NK-92 treated with Interleukin-12 subunit alpha and Interleukin-12 subunit beta, amount 100 ng/mL, for 24 hours (cell line): ENCODE results near the gene ANKS4B.
"Not testable (repeated sequence)": the region's sequence is repeated elsewhere in the genome, so short reads cannot be mapped to it uniquely, and the experiment has no call there.

Experiments used
- DNase-seq: peaks from one replicate; lab custom pipeline; 2025; lab: John Stamatoyannopoulos, UW

Gene ANKS4B

GRCh38 chr16:21218153-21218552 is 15.3 kb upstream of the ANKS4B start:
- no peak for DNase-seq

GRCh38 chr16:21219551-21219950 is 13.9 kb upstream of the ANKS4B start:
- no peak for DNase-seq

GRCh38 chr16:21222495-21223337 is 10.8 kb upstream of the ANKS4B start:
- DNase-seq: no peak

GRCh38 chr16:21223787-21224186 is 9.7 kb upstream of the ANKS4B start:
- DNase-seq: no peak

- no peak for DNase-seq
Measured at GRCh38 chr16:21224800-21225199, 8.7 kb upstream of the ANKS4B start.

GRCh38 chr16:21226749-21227148 is 6.8 kb upstream of the ANKS4B start:
- DNase-seq: no peak

GRCh38 chr16:21227866-21228265 is 5.6 kb upstream of the ANKS4B start:
- DNase-seq: no peak

GRCh38 chr16:21228361-21228872 is 5.1 kb upstream of the ANKS4B start:
- DNase-seq: no peak

GRCh38 chr16:21233045-21233520 is 416 bp upstream of the ANKS4B start:
- no peak for DNase-seq

GRCh38 chr16:21235199-21235585 is 1.7 kb downstream of the ANKS4B start:
- no peak for DNase-seq

GRCh38 chr16:21236831-21237230 is 3.3 kb downstream of the ANKS4B start:
- no peak for DNase-seq

GRCh38 chr16:21239646-21240045 is 6.1 kb downstream of the ANKS4B start:
- no peak for DNase-seq

- DNase-seq: no peak
Measured at GRCh38 chr16:21242756-21243155, 9.3 kb downstream of the ANKS4B start.

GRCh38 chr16:21244518-21245215 is 11.2 kb downstream of the ANKS4B start:
- DNase-seq: no peak

GRCh38 chr16:21248179-21248578 is 14.7 kb downstream of the ANKS4B start:
- not testable (repeated sequence) for DNase-seq

- no peak for DNase-seq
Measured at GRCh38 chr16:21250072-21250923, 16.8 kb downstream of the ANKS4B start.

- no peak for DNase-seq
Measured at GRCh38 chr16:21253470-21253869, 20.0 kb downstream of the ANKS4B start.

GRCh38 chr16:21256636-21257035 is 23.1 kb downstream of the ANKS4B start:
- DNase-seq: no peak

- DNase-seq: no peak
Measured at GRCh38 chr16:21257284-21257683, 23.8 kb downstream of the ANKS4B start.

GRCh38 chr16:21260870-21261791 is 27.6 kb downstream of the ANKS4B start:
- DNase-seq: no peak
